ENCODE results near the gene PLA2G4E. TPM values are rescaled to one million over a fixed set of nuclear protein-coding genes. Genes with fewer than 3 reads are reported as not detected.
A peak's percentile ranks its signal among the peaks of the same experiment; 100 is the strongest.

Gene PLA2G4E
- total RNA-seq, 1 donor from 2014 or later: 0.08 TPM

DNA sequence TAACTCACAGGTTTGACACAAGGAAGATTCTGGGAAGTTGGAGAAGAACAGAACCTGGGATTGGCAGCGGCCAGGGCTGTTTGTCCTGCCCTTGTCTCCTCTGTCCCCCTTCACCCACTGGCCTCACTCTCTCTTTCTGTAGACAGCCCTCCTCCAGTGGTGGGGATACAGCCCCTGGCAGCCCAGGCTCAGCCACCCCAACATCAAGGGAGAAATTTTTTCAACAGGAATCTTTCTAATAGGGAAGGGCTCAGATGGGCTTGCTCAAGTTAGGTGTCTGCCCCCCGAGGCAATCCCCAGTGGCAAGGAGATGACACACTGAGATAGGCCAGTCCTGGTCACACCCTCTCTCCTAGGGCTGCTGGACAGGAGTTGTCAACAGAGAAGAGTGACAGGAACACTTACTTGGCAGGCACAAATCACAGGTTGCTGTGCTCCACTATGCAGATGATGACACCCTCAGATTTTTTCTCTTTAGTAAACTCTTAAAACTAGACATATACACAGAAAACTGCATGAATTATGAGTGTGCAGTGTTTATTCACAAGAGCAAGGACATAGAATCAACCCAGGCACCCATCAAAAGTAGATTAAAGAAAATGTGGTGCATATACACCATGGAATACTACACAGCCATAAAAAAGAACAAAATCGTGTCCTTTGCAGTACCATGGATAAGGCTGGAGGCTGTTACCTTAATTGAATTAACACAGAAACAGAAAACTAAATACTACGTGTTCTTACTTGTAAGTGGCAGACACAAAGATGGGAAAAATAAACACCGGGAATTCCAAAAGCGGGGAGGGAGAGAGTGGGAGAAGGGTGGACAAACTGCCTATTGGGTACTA is 37.2 kb upstream of the PLA2G4E start:
- intact Hi-C loops (cut with DNase I): loop anchor here (1.0 to 10.0 kb wide), 3 partner anchors 69 to 231 kb away; partner anchors contain the start of genes JMJD7 and SPTBN5
- DNase-seq (ENCODE audit: low spot score): peak; percentile 24

- intact Hi-C loops (cut with DNase I): loop anchor here (1.0 to 10.0 kb wide), 3 partner anchors 68 to 230 kb away; partner anchors contain the start of genes JMJD7 and SPTBN5
- DNase-seq (ENCODE audit: low spot score): peak; percentile 87
Observed at GRCh38 chr15:42056934-42057798, 36.3 kb upstream of the PLA2G4E start.

DNA sequence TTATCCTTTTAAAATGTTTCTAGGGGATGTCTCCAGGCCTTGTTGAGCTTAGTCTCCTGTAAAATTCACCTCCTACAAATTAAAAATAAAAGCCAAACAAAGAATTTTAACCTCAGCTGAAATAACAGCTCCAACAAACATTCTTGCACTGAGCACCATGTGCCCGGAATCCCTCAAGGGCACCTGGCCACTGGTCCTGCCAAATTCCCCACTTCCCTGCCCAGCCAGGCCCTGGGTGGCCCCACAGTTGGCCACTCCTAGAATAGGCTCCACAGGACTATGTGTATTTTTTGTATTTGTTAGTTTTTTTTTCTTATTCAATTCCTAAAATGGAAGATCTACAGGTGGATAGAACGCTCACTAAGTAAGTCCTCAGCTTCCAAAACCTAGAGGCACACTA is 33.1 kb upstream of the PLA2G4E start:
- peak; percentile 70 for DNase-seq (ENCODE audit: low spot score)
- intact Hi-C loops (cut with DNase I): loop anchor here (5.0 to 10.0 kb wide), 2 partner anchors 37 to 159 kb away; partner anchors contain the start of gene SPTBN5

DNA sequence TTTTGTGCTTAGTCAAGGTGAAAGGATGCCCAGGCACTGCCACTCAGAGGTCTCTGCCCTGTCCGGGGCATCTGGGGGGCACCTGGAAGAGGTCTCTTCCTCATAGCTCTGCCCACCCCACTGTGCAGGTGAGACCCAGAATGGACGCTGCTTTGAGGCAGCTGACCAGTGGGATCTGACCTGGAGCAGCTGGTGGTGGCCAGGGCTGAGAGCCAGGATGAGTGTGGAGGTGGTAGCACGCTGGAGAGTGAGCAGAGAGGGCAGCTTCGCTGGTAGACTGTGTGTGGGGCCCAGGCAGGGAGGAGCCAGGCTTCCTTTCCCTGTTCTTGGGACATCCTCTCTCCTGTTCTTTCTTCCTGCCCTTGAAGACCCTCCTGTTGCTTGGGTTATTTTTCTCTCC is 32.2 kb upstream of the PLA2G4E start:
- peak; percentile 69 for DNase-seq (ENCODE audit: low spot score)
- intact Hi-C loops (cut with DNase I): loop anchor here (5.0 to 10.0 kb wide), 2 partner anchors 36 to 158 kb away; partner anchors contain the start of gene SPTBN5

- intact Hi-C loops (cut with DNase I): loop anchor here (5.0 to 10.0 kb wide), 2 partner anchors 33 to 156 kb away; partner anchors contain the start of gene SPTBN5
- DNase-seq (ENCODE audit: low spot score): peak; percentile 60
Observed at GRCh38 chr15:42050484-42051255, 29.8 kb upstream of the PLA2G4E start.

DNA sequence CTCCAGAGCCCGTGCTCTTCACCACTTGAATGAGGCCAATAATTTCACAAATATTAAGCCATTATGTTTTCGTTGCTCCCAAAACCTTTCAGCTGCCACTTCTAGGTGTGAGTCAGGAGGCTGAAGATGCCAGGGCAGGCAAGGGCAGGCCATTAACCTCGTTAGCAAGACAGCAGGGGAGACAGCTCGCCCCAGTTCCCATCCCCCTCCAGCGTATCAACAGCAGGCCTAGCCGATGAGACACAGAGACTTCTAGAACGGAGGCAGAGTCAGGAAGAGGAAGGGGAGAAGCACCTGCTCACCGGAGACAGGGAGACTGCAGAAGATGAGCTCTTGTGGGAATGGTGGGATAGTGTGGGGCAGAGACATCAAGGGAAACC is 28.0 kb upstream of the PLA2G4E start:
- peak; percentile 7 for DNase-seq (ENCODE audit: low spot score)
- intact Hi-C loops (cut with DNase I): no loop called here

- intact Hi-C loops (cut with DNase I): no loop called here
- DNase-seq (ENCODE audit: low spot score): no peak
Observed at GRCh38 chr15:42048080-42048820, 27.4 kb upstream of the PLA2G4E start.

- peak; percentile 26 for DNase-seq (ENCODE audit: low spot score)
- intact Hi-C loops (cut with DNase I): no loop called here
Observed at GRCh38 chr15:42046597-42046996, 25.8 kb upstream of the PLA2G4E start.

DNA sequence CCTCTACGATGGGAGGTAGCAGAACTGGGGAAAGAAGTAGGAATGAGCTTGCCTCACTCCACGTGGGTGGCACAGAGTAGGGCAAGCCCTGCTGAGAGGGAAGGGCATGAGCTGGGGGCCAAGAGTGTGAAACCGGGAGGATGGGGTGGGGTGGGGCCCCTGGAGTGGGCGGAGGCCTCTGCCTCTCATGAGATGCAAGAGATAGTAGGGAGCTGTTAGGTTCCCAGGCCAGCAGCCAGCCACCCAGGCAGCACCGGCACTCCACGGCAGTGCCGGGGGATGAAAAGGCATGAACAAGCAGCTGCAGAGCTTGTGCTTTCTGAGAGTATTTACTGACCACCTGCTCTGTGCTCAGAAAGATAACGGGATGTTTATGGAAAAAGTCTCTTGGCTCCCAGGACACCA is 24.4 kb upstream of the PLA2G4E start:
- intact Hi-C loops (cut with DNase I): no loop called here

GRCh38 chr15:42042602-42043400 is 22.0 kb upstream of the PLA2G4E start:
- intact Hi-C loops (cut with DNase I): no loop called here
- DNase-seq (ENCODE audit: low spot score): peak; percentile 38

More for the DNA sequence above, 24.4 kb upstream of the PLA2G4E start:
- peak; percentile 51 for DNase-seq (ENCODE audit: low spot score)

DNA sequence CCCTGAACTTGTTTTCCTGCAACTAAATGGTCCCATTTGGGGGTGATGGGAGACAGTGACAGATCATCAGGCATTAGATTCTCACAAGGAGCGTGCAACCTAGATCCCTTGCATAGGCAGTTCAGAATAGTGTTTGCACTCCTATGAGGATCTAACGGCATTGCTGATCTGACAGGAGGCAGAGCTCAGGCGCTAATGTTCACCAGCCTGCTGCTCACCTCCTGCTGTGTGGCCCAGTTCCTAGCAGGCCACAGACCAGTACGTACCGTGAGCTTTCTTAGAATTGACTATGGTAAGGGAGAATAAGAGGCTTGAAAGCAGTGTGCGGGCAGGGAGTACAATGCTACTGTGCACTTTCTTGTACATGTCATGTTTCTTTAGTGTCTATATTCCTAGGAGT is 17.6 kb upstream of the PLA2G4E start:
- DNase-seq (ENCODE audit: low spot score): peak; percentile 24
- intact Hi-C loops (cut with DNase I): no loop called here

GRCh38 chr15:42037656-42038055 is 16.8 kb upstream of the PLA2G4E start:
- intact Hi-C loops (cut with DNase I): no loop called here
- peak; percentile 46 for DNase-seq (ENCODE audit: low spot score)

DNA sequence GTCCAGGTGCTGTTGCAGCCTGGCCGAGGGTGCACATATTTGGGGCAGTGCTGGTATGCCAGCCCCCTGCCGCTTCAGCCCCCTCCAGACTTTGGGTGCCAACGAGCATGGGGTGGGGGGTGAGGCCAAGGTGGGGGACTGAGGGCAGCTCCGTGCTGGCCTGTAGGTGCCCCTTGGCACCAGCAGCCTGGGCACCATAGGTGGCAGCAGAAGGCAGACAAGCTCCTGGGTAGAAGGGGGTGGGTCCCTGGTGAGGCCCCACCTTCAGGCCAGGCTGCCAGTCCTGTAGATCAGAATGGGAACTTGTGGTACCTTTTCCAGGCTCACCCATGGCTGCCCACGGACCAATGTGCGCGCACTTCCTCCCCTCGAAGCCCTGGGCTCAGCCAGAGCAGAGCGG is 16.1 kb upstream of the PLA2G4E start:
- peak; percentile 67 for DNase-seq (ENCODE audit: low spot score)
- intact Hi-C loops (cut with DNase I): no loop called here

GRCh38 chr15:42036112-42036905 is 15.5 kb upstream of the PLA2G4E start:
- intact Hi-C loops (cut with DNase I): no loop called here

GRCh38 chr15:42035435-42035761 is 14.6 kb upstream of the PLA2G4E start:
- DNase-seq (ENCODE audit: low spot score): peak; percentile 55
- intact Hi-C loops (cut with DNase I): no loop called here

More at GRCh38 chr15:42036112-42036905, 15.5 kb upstream of the PLA2G4E start:
- DNase-seq (ENCODE audit: low spot score): peak; percentile 72

GRCh38 chr15:42034628-42035434 is 14.0 kb upstream of the PLA2G4E start:
- intact Hi-C loops (cut with DNase I): no loop called here

More at GRCh38 chr15:42034628-42035434, 14.0 kb upstream of the PLA2G4E start:
- peak; percentile 19 for DNase-seq (ENCODE audit: low spot score)
